GM10248 (cell line): Measurements from ENCODE around the gene FAM110A.

ENCODE experiments used
- CTCF ChIA-PET: fragments of 300-600 bp; sonication (Branson Sonifier 250); formaldehyde crosslinking; extraction: SDS; loops from one replicate; lab custom pipeline; 2021; ENCODE audit warnings: antibody characterized with exemption; lab: Yijun Ruan, JAX
- POLR2A ChIA-PET: fragments of 350-650 bp; sonication (Branson Sonifier 250); formaldehyde crosslinking; extraction: SDS; loops from one replicate; lab custom pipeline; 2020; ENCODE audit warnings: antibody characterized with exemption; lab: Yijun Ruan, JAX
- DNase-seq: peaks from one replicate; pipeline ENCODE4 v3.0.0; 2012; ENCODE audit errors: extremely low spot score
- TF ChIP-seq, protein P1 (sequence below): IDR thresholded peaks from 2 replicates; pipeline ENCODE4 v1.5.1; 2012; ENCODE audit warnings: mild to moderate bottlenecking, low read depth; ENCODE audit errors: extremely low read depth, missing control alignments, control extremely low read depth

FAM110A gene

DNA sequence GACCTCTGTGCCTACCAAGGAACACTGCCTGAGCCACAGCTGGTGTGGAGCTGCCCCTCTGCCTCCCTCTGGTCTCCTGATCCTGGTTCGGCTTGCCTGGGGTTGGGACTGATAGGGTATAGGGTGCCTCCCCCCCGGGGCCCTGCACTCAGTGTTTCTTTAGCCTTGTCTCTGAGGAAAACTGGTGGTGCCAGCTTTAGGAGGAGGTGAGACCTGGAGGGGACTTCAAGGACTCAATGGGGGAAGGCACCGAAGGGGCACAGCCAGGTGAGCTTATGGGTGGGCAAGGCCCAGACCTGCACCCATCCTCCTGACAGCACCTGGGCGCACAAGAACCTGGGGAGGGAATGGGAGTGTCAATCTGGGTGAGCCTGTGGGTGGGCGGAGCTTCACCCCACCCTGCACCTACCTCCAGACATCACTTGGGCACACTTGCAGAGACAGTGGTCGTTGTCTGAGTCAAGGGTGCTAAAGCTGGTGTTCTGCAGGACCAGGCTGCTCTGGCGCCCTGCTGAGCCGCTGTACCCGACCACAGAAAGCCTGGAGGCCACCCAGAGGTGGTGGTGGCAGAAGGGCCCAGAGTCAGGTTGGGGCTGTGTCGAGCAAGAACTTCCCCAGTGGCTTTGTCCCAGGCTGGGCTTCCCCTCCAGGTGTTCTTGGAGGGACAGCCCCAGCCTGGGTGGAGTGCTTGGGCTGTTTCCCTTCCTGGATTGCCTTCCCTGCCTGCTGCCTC, 40.5 kb downstream of the FAM110A start:
- ChIA-PET POLR2A (no interaction called here), CTCF (no interaction called here)
- TF ChIP-seq, protein P1, sequence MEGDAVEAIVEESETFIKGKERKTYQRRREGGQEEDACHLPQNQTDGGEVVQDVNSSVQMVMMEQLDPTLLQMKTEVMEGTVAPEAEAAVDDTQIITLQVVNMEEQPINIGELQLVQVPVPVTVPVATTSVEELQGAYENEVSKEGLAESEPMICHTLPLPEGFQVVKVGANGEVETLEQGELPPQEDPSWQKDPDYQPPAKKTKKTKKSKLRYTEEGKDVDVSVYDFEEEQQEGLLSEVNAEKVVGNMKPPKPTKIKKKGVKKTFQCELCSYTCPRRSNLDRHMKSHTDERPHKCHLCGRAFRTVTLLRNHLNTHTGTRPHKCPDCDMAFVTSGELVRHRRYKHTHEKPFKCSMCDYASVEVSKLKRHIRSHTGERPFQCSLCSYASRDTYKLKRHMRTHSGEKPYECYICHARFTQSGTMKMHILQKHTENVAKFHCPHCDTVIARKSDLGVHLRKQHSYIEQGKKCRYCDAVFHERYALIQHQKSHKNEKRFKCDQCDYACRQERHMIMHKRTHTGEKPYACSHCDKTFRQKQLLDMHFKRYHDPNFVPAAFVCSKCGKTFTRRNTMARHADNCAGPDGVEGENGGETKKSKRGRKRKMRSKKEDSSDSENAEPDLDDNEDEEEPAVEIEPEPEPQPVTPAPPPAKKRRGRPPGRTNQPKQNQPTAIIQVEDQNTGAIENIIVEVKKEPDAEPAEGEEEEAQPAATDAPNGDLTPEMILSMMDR: no peak
- DNase-seq: peak; percentile 39

DNA sequence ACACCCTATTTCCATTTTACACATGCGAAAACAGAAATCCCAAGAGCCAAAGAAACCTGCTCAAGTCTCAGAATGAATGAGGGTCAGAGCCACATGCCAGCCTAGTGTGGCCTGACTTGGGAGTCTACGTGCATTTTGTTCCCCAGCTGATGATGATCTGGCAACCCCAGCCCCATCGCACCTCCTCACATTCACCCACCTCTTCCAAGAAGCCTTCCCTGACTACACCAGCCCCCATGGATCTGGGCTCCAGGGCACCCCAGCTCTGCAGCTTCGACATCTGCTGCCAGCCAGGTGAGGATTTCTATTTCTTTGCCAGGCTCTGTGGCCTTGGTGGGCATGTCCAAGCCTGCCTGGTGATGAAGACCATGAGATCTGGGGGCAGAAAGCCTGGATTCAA, 41.6 kb downstream of the FAM110A start:
- DNase-seq: no peak
- ChIA-PET POLR2A (no interaction called here), CTCF (no interaction called here)
- TF ChIP-seq, protein P1: no peak

- TF ChIP-seq, protein P1: no peak
- DNase-seq: no peak
- ChIA-PET POLR2A (no interaction called here), CTCF (interaction anchor here (1.4 kb wide), 1 partner anchor 79 kb away, joined by 3 read pairs; no protein-coding TSS in a partner anchor)
Observed at GRCh38 chr20:877814-878213, 44.3 kb downstream of the FAM110A start.

GRCh38 chr20:878511-879307, 45.2 kb downstream of the FAM110A start:
- POLR2A ChIA-PET: no interaction called here
- TF ChIP-seq, protein P1: no peak
- CTCF ChIA-PET: interaction anchor here (1.4 to 2.0 kb wide), 3 partner anchors 13 to 230 kb away, joined by 3 to 4 read pairs (median 3); no protein-coding TSS in a partner anchor
- peak; percentile 39 for DNase-seq

- ChIA-PET POLR2A (no interaction called here), CTCF (interaction anchor here (1.4 to 2.0 kb wide), 2 partner anchors 12 to 229 kb away, joined by 3 to 4 read pairs; no protein-coding TSS in a partner anchor)
- DNase-seq: no peak
- TF ChIP-seq, protein P1: no peak
Observed at GRCh38 chr20:879626-880025, 46.1 kb downstream of the FAM110A start.

DNA sequence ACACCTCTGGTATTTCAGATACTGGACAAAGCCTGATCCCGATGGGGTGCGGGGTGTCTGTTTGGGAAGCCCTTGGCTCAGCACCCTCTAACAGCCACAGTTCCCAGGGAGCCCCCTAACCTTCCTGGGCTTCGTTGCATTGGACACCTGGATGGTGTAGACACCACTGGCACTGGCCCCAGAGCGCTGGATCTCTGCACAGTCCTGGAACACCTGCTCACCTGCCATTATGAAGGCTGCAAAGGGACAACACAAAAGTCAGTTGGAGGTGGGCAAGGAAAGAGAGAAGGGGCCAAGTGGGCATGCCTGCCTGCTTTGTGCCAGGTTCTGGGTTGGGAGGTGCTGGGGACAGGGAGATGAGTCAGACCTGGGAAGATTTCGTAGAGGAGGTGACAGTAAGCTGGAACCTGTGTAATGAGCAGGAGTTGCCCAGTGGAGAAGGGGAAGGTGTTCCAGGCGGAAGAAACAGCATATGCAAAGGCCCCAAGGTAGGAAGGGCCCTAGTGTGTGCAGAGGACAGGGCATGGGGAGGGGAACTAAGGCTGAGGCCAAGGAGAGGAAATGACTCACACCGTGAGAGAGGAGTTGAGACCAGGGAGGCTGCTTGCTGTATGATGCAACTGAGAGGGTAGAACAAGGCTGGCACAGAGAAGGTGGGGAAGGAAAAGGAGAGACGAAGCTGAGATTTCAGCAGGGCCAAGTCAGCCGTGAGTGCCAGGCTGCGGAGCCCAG, 47.7 kb downstream of the FAM110A start:
- ChIA-PET CTCF (no interaction called here), POLR2A (no interaction called here)
- TF ChIP-seq, protein P1: no peak
- no peak for DNase-seq
